MCF 10A (cell line): ENCODE results near the gene TPGS1. TPM values are rescaled to one million over a fixed set of nuclear protein-coding genes. Genes with fewer than 3 reads are reported as not detected.

Experiments used
- BruUV-seq: library from RNA; stranded (reverse); fragments of 400-500 nt; replicated peaks from 2 replicates; lab custom pipeline; 2021; lab: Mats Ljungman, UMichigan
- CTCF ChIA-PET: fragments of 300-600 bp; sonication (Branson Sonifier 250); formaldehyde crosslinking; extraction: SDS; loops from one replicate; lab custom pipeline; 2021; ENCODE audit warnings: antibody characterized with exemption, inconsistent platforms; lab: Yijun Ruan, JAX
- POLR2A ChIA-PET: fragments of 300-600, 350-650 bp; sonication (Branson Sonifier 250); formaldehyde crosslinking; extraction: SDS; loops from one replicate; lab custom pipeline; 2020; ENCODE audit warnings: antibody characterized with exemption, inconsistent platforms; lab: Yijun Ruan, JAX
- DNase-seq: peaks from one replicate; pipeline ENCODE4 v3.0.0-alpha.2; 2018; ENCODE audit not compliant: unreplicated experiment
- H3K27ac Mint-ChIP-seq: one replicate; pipeline ENCODE4 v1.8.0; 2022; ENCODE audit warnings: mild to moderate bottlenecking, low read depth, mixed read lengths; ENCODE audit not compliant: unreplicated experiment
- H3K27me3 Mint-ChIP-seq: one replicate; pipeline ENCODE4 v1.8.0; 2022; ENCODE audit warnings: mixed read lengths; ENCODE audit not compliant: insufficient read depth, unreplicated experiment
- H3K36me3 Mint-ChIP-seq: one replicate; pipeline ENCODE4 v1.8.0; 2022; ENCODE audit warnings: mild to moderate bottlenecking, moderate library complexity, mixed read lengths; ENCODE audit not compliant: insufficient read depth, unreplicated experiment
- H3K4me1 Mint-ChIP-seq: one replicate; pipeline ENCODE4 v1.8.0; 2022; ENCODE audit warnings: mixed read lengths; ENCODE audit not compliant: insufficient read depth, unreplicated experiment
- H3K4me3 Mint-ChIP-seq: one replicate; pipeline ENCODE4 v1.8.0; 2022; ENCODE audit warnings: mild to moderate bottlenecking, moderate library complexity, mixed read lengths; ENCODE audit not compliant: unreplicated experiment
- H3K9me3 Mint-ChIP-seq: one replicate; pipeline ENCODE4 v1.8.0; 2022; ENCODE audit warnings: mixed read lengths; ENCODE audit not compliant: unreplicated experiment
- CTCF ChIP-seq: fragments of 200-600 bp; IDR thresholded peaks from one replicate; pipeline ENCODE4 v1.8.0; 2022; ENCODE audit warnings: antibody characterized with exemption, mild to moderate bottlenecking; ENCODE audit not compliant: unreplicated experiment
- intact Hi-C: fragments of 100-400 bp; cut with micrococcal nuclease; formaldehyde crosslinking; loops from 2 replicates; pipeline ENCODE4 v1.14.1; 2022
- total RNA-seq: library from RNA; stranded (reverse); gene quantifications from 2 replicates; pipeline ENCODE4 v1.2.3, GENCODE V29; 2022

The TPGS1 gene
- total RNA-seq, 1 experiment from 2014 or later = 11.9 TPM

- intact Hi-C loops = no loop called here
- Mint-ChIP-seq H3K9me3 (no peaks in the 10 kb centered on the region), H3K36me3 (no peaks in the 10 kb centered on the region), H3K4me3 (peak overlapping the region; percentile 74), H3K27ac (no peak overlapping the region), H3K27me3 (no peaks in the 10 kb centered on the region), H3K4me1 (peaks cover 4% of the 10 kb centered on the region)
- BruUV-seq = no TSS peak
- no peak for TF ChIP-seq CTCF
- DNase-seq = peak; percentile 83
- ChIA-PET CTCF (interaction anchor here (0.7 to 2.3 kb wide), 5 partner anchors 19 to 41 kb away, joined by 3 to 9 read pairs (median 5); partner anchors contain the start of gene BSG), POLR2A (interaction anchor here (0.7 to 6.5 kb wide), 11 partner anchors 10 to 1103 kb away, joined by 3 to 110 read pairs (median 9); partner anchors contain the start of genes BSG, POLRMT and TPGS1)
These were observed 23.9 kb downstream of the TPGS1 start for GRCh38 chr19:531009-531752.

GRCh38 chr19:531753-532560 is 24.7 kb downstream of the TPGS1 start, which contains the start of gene CDC34:
Gene CDC34 (plus strand): TSS chr19:531760. CDS start chr19:531932, 172 bp downstream.
- CTCF ChIA-PET = interaction anchor here (0.6 to 2.3 kb wide), 9 partner anchors 20 to 57 kb away, joined by 3 to 9 read pairs (median 3); partner anchors contain the start of gene BSG
- H3K4me3 Mint-ChIP-seq = peak within 1 kb of the TSS; percentile 74
- no peaks in the 10 kb centered on the region for H3K27me3 Mint-ChIP-seq
- H3K27ac Mint-ChIP-seq = peak within 1 kb of the TSS; percentile 91
- POLR2A ChIA-PET = interaction anchor here (0.7 to 6.5 kb wide), 13 partner anchors 11 to 205 kb away, joined by 3 to 110 read pairs (median 8); partner anchors contain the start of genes BSG, POLRMT and TPGS1
- H3K36me3 Mint-ChIP-seq = no peaks in the 10 kb centered on the region
- no peak for DNase-seq
- H3K9me3 Mint-ChIP-seq = no peaks in the 10 kb centered on the region
- no peak for TF ChIP-seq CTCF
- intact Hi-C loops = loop anchor here (2.0 kb wide), 3 partner anchors 41 to 129 kb away; partner anchors contain the start of genes BSG and POLRMT
- BruUV-seq = TSS peak; percentile 35
- peaks cover 4% of the 10 kb centered on the region for H3K4me1 Mint-ChIP-seq

DNA sequence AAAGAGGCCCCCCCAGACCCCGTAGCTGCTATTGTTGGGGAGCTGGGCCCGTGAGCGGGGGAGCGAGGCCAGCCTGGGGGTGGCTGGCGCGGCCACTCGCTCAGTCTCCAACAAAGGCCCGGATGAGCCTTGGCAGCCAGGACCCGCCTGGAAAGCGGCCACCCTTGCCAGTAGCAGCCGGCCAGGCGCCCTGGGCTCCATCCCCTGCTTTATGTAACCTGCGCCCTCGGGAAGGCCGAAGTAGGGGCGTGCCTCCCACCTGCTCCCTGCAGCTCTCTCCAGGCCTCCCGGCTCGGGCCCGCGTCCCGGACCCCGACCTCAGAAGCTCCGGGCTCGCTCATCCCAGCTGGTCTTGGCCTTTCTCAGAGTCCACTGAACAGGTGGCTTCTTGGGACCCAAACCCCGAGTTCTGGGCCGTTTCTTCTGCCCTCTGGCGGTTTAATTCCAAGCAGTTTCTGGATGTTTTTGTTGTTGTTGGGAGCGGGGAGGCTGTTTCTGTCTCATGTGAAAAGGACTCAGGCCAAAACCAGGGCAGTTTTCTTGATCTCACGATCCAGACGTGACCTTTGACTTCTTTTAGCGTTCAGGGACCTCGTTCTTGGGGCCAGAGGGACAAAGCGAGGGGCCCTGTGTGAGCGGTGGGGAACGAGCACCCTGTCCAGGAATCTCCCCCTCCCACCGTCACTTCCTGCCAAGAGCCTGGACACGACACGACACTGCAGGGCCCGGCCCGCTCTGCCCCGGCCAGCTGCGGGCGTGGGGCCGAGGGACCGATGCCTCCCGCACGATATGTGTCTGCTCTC is 25.5 kb downstream of the TPGS1 start:
- peak; percentile 72 for DNase-seq
- POLR2A ChIA-PET = interaction anchor here (0.9 to 6.5 kb wide), 10 partner anchors 9 to 190 kb away, joined by 4 to 110 read pairs (median 8); partner anchors contain the start of genes BSG, POLRMT and TPGS1
- CTCF ChIA-PET = interaction anchor here (0.6 to 2.3 kb wide), 11 partner anchors 9 to 193 kb away, joined by 3 to 9 read pairs (median 3); partner anchors contain the start of gene BSG
- TF ChIP-seq CTCF = peak; percentile 42
- Mint-ChIP-seq H3K4me3 (peak overlapping the region; percentile 74), H3K27me3 (no peaks in the 10 kb centered on the region), H3K9me3 (no peaks in the 10 kb centered on the region), H3K36me3 (peaks cover 7% of the 10 kb centered on the region), H3K27ac (peak overlapping the region; percentile 91), H3K4me1 (peaks cover 4% of the 10 kb centered on the region)
- BruUV-seq = no TSS peak
- intact Hi-C loops = loop anchor here (2.0 kb wide), 3 partner anchors 40 to 128 kb away; partner anchors contain the start of genes BSG and POLRMT
